Activated CD4-positive, alpha-beta T cell treated with anti-CD3 and anti-CD28 coated beads, Interleukin-2, amount 50 U/mL, for 4 hours (primary cell): ENCODE data around the gene PSMD12.
"Not testable (repeated sequence)": the region's sequence is repeated elsewhere in the genome, so short reads cannot be mapped to it uniquely, and the experiment has no call there.

Experiments
- DNase-seq, 2 experiments: peaks; one replicate each; pipeline ENCODE4 v3.0.0-alpha.2; 2020

Gene PSMD12

GRCh38 chr17:67353161-67353560, 13.2 kb downstream of the PSMD12 start:
- no peak for DNase-seq

- no peak for DNase-seq
These were observed 17.0 kb downstream of the PSMD12 start for GRCh38 chr17:67349420-67349819.

GRCh38 chr17:67347826-67348225, 18.6 kb downstream of the PSMD12 start:
- DNase-seq, result no peak

GRCh38 chr17:67343237-67343636, 23.1 kb downstream of the PSMD12 start:
- DNase-seq, result no peak

GRCh38 chr17:67338353-67338752, 28.0 kb downstream of the PSMD12 start:
- not testable (repeated sequence) for DNase-seq

- no peak for DNase-seq
These were observed 29.5 kb downstream of the PSMD12 start for GRCh38 chr17:67336859-67337258.

- DNase-seq, result no peak
These were observed 31.0 kb downstream of the PSMD12 start for GRCh38 chr17:67335245-67335835.

GRCh38 chr17:67332162-67332508, 34.2 kb downstream of the PSMD12 start:
- DNase-seq, result not testable (repeated sequence)

GRCh38 chr17:67331381-67332161, 34.8 kb downstream of the PSMD12 start:
- DNase-seq, result not testable (repeated sequence)

GRCh38 chr17:67328026-67328425, 38.4 kb downstream of the PSMD12 start:
- no peak for DNase-seq

GRCh38 chr17:67326959-67327745, 39.2 kb downstream of the PSMD12 start:
- not testable (repeated sequence) for DNase-seq

- no peak for DNase-seq
These were observed 39.9 kb downstream of the PSMD12 start for GRCh38 chr17:67326440-67326839.

- DNase-seq, result no peak
These were observed 42.0 kb downstream of the PSMD12 start for GRCh38 chr17:67324330-67324729.

GRCh38 chr17:67323445-67323844, 42.9 kb downstream of the PSMD12 start:
- no peak for DNase-seq

- DNase-seq, result no peak
These were observed 44.2 kb downstream of the PSMD12 start for GRCh38 chr17:67322042-67322787.

GRCh38 chr17:67321486-67321885, 44.9 kb downstream of the PSMD12 start:
- not testable (repeated sequence) for DNase-seq

GRCh38 chr17:67316781-67317180, 49.6 kb downstream of the PSMD12 start:
- DNase-seq, result no peak

GRCh38 chr17:67315865-67316264, 50.5 kb downstream of the PSMD12 start:
- no peak for DNase-seq

GRCh38 chr17:67312265-67312664, 54.1 kb downstream of the PSMD12 start:
- no peak for DNase-seq

- DNase-seq, result no peak
These were observed 54.8 kb downstream of the PSMD12 start for GRCh38 chr17:67311575-67311974.

- DNase-seq, result no peak
These were observed 56.0 kb downstream of the PSMD12 start for GRCh38 chr17:67310406-67310805.

GRCh38 chr17:67305446-67306235, 60.7 kb downstream of the PSMD12 start:
- DNase-seq, result not testable (repeated sequence)
